T-cell (primary cell): ENCODE data around the gene SLCO1C1. TPM values are rescaled to one million over a fixed set of nuclear protein-coding genes. Genes with fewer than 3 reads are reported as not detected.
"Not testable (repeated sequence)": the region's sequence is repeated elsewhere in the genome, so short reads cannot be mapped to it uniquely, and the experiment has no call there.

Source experiments
- ATAC-seq, 4 experiments: fragments of 200-7000 bp in 3 of 4; fragments of 150-1000 bp in 1 of 4; cut with Tn5 transposase; replicated peaks in 1 of 4; 1 replicate in 3 of 4; 2 replicates in 1 of 4; pipeline ENCODE4 v1.10.0; 2021; ENCODE audit warnings: moderate library complexity in 3 of 4, mild to moderate bottlenecking in 2 of 4, moderate number of reproducible peaks in 1 of 4
- CTCF ChIA-PET, 2 donors: fragments of 300-600 bp; sonication (Branson Sonifier 250); formaldehyde crosslinking; loops; one replicate each; lab custom pipeline; 2022; ENCODE audit warnings: antibody characterized with exemption in 2 of 2; lab: Charles Lee
- POLR2A ChIA-PET, 2 donors: fragments of 300-600 bp; sonication (Branson Sonifier 250); formaldehyde crosslinking; loops; one replicate each; lab custom pipeline; 2022; ENCODE audit warnings: antibody characterized with exemption in 2 of 2; lab: Charles Lee
- DNase-seq, 35 experiments: peaks; one replicate each; pipeline versions ENCODE4 v3.0.0 to v3.0.0-alpha.2; 2013 to 2023
- H3K27ac ChIP-seq: one replicate; pipeline ENCODE4 v1.5.1; 2013; ENCODE audit warnings: low read length
- H3K27me3 ChIP-seq, 2 experiments: replicated peaks in 1 of 2; 1 replicate in 1 of 2; 2 replicates in 1 of 2; pipeline versions ENCODE4 v1.6.1 to v1.7.0; 2013; ENCODE audit warnings: low read length in 1 of 2, mixed read lengths in 1 of 2; ENCODE audit not compliant: control insufficient read depth in 2 of 2, insufficient read depth in 2 of 2; ENCODE audit errors: extremely low read depth in 1 of 2
- H3K36me3 ChIP-seq, 2 donors: 1 replicate in 1 of 2; 2 replicates in 1 of 2; pipeline versions ENCODE4 v1.6.1 to v1.7.0; 2013; ENCODE audit warnings: low read length in 1 of 2; ENCODE audit not compliant: control insufficient read depth in 2 of 2, insufficient read depth in 1 of 2; ENCODE audit errors: extremely low read depth in 1 of 2
- H3K4me1 ChIP-seq, 2 experiments: 1 replicate in 1 of 2; 2 replicates in 1 of 2; pipeline versions ENCODE4 v1.6.1 to v1.7.0; 2013; ENCODE audit warnings: low read length in 2 of 2, mixed read lengths in 1 of 2; ENCODE audit not compliant: insufficient read depth in 2 of 2, control insufficient read depth in 1 of 2; ENCODE audit errors: extremely low read depth in 1 of 2
- H3K4me3 ChIP-seq, 2 donors: 1 replicate in 1 of 2; 2 replicates in 1 of 2; pipeline versions ENCODE4 v1.5.1 to v1.7.0; 2013; ENCODE audit warnings: mild to moderate bottlenecking in 2 of 2, low read length in 1 of 2, moderate library complexity in 1 of 2; ENCODE audit not compliant: control insufficient read depth in 1 of 2; ENCODE audit errors: extremely low read depth in 1 of 2
- H3K9me3 ChIP-seq: 2 replicates; pipeline ENCODE4 v1.7.0; 2013
- H3K27ac Mint-ChIP-seq, 2 donors: one replicate each; pipeline ENCODE4 v1.8.0; 2020 to 2021; ENCODE audit warnings: mild to moderate bottlenecking in 2 of 2, mixed read lengths in 2 of 2
- H3K27me3 Mint-ChIP-seq, 2 donors: one replicate each; pipeline ENCODE4 v1.8.0; 2021 to 2022; ENCODE audit warnings: mixed read lengths in 2 of 2
- H3K36me3 Mint-ChIP-seq: one replicate; pipeline ENCODE4 v1.8.0; 2021; ENCODE audit warnings: mixed read lengths
- H3K4me1 Mint-ChIP-seq, 3 donors: one replicate each; pipeline ENCODE4 v1.8.0; 2020 to 2022; ENCODE audit warnings: mixed read lengths in 3 of 3, mild to moderate bottlenecking in 1 of 3
- H3K4me3 Mint-ChIP-seq, 3 donors: one replicate each; pipeline ENCODE4 v1.8.0; 2020 to 2022; ENCODE audit warnings: mild to moderate bottlenecking in 3 of 3, mixed read lengths in 3 of 3, moderate library complexity in 3 of 3
- H3K9me3 Mint-ChIP-seq, 3 donors: one replicate each; pipeline ENCODE4 v1.8.0; 2020 to 2022; ENCODE audit warnings: mixed read lengths in 3 of 3
- WGBS: methylation state at CpG from one replicate; pipeline ENCODE4 v1.1.5; 2013; ENCODE audit warnings: missing lambda C conversion rate; ENCODE audit not compliant: insufficient coverage; 5-methylcytosine and 5-hydroxymethylcytosine counted together
- total RNA-seq, 35 experiments: library from RNA in 6 of 35; stranded (reverse) in 6 of 35; fragments of 120-200 nt in 1 of 35; gene quantifications; one replicate each; pipeline versions ENCODE4 v1.2.1 to v1.2.4 and lab custom pipeline; 2013 to 2026

Gene SLCO1C1
- total RNA-seq, 5 donors from 2014 or later (not counting 1 experiment from before 2014, with no cell fraction given), result not detected

GRCh38 chr12:20778969-20779368, 83.8 kb downstream of the SLCO1C1 start:
- H3K4me1 ChIP-seq, result no peaks in the 10 kb centered on the region
- no peak overlapping the region for H3K4me3 ChIP-seq
- no CpG with 5 or more reads among the region's 2 CpGs for WGBS
- POLR2A ChIA-PET, result no interaction called here
- no peaks in the 10 kb centered on the region for H3K36me3 ChIP-seq
- no peaks in the 10 kb centered on the region for H3K27me3 Mint-ChIP-seq
- H3K27me3 ChIP-seq, result no peaks in the 10 kb centered on the region
- no peak overlapping the region for H3K27ac Mint-ChIP-seq
- CTCF ChIA-PET, result no interaction called here
- H3K4me3 Mint-ChIP-seq, result no peak overlapping the region
- no peak for ATAC-seq
- no peaks in the 10 kb centered on the region for H3K4me1 Mint-ChIP-seq
- no peak for DNase-seq
- no peak overlapping the region for H3K27ac ChIP-seq
- no peaks in the 10 kb centered on the region for H3K36me3 Mint-ChIP-seq
- peaks cover 5 to 22% (median 14%) of the 10 kb centered on the region in 3 donors for H3K9me3 Mint-ChIP-seq
- H3K9me3 ChIP-seq, result no peaks in the 10 kb centered on the region

DNA sequence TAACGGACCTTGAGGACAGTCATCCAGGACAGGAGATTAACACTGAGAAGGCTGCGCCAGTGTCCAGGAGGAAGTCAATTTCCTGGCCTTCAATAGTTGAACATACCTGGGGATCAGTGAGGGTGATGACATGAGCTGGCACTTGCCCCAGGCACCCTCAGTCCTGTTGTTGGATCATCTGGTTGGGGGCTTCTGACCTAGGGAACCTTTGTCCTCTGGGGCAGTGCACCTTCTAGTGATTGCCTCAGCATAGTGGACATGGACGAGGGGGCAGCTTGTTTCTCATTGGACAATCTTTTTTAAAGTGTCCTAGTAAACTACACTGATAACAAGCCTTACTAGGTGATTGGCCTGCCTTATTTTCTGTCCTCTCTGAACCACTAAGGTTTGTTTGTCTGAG, 84.8 kb downstream of the SLCO1C1 start:
- H3K36me3 Mint-ChIP-seq, H3K27me3 ChIP-seq, H3K4me3 ChIP-seq, DNase-seq, H3K27ac Mint-ChIP-seq, POLR2A ChIA-PET, H3K27ac ChIP-seq, ATAC-seq, H3K4me1 ChIP-seq, H3K27me3 Mint-ChIP-seq, H3K4me1 Mint-ChIP-seq, H3K9me3 ChIP-seq, H3K4me3 Mint-ChIP-seq, H3K36me3 ChIP-seq, CTCF ChIA-PET: not testable (repeated sequence)
- no CpG with 5 or more reads among the region's 3 CpGs for WGBS
- peaks cover 10 to 28% (median 17%) of the 10 kb centered on the region in 3 donors for H3K9me3 Mint-ChIP-seq

- H3K27me3 Mint-ChIP-seq, H3K9me3 ChIP-seq, H3K27me3 ChIP-seq, H3K4me1 Mint-ChIP-seq, H3K4me3 Mint-ChIP-seq, H3K4me1 ChIP-seq, H3K36me3 ChIP-seq, DNase-seq, H3K27ac Mint-ChIP-seq, H3K4me3 ChIP-seq, H3K36me3 Mint-ChIP-seq, H3K27ac ChIP-seq, POLR2A ChIA-PET, ATAC-seq, CTCF ChIA-PET: not testable (repeated sequence)
- peaks cover 15 to 26% (median 16%) of the 10 kb centered on the region in 3 donors for H3K9me3 Mint-ChIP-seq
- 95% methylated on average over 10 of the region's 13 CpGs for WGBS
Measured at GRCh38 chr12:20783796-20784357, 88.7 kb downstream of the SLCO1C1 start.

DNA sequence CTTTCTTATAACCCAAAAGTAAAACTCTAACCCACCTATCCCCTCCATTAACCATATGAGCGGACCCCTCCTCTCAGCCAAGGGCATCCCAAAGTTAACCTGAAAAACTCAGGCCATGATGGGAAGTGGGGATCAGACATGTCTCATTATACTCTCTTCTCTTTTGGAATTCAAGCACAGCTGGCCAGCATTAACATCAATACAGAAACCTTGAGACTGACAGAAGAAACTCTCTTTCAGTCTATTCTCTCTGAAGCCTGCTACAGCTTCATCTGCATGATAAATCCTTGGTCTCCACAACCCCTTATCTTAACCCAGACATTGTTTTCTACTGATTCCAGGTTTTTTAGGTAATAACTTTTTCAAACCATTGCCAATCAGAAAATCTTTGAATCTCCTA, 97.8 kb downstream of the SLCO1C1 start:
- 100% methylated on average over 1 of the region's 1 CpG for WGBS

DNA sequence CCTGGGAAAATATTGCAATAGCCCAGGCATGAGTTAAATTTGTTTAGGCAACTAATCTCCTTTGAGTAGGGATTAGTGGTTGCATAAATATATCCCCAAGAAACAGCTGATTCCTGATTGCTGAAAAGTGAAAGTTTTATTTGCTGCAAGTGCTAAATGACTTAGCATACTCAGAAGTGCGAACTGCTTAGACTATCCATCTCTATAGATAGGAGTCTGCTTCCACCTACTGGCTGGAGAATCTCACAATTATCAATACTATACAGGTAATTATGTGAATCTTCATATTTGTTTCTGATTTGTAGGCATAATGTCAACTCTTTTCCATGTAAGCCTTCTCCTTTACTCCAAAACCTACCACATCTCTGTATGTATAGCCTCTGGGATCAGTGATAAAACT, 103.4 kb downstream of the SLCO1C1 start:
- no peaks in the 10 kb centered on the region for H3K27me3 Mint-ChIP-seq
- DNase-seq (no peak), ATAC-seq (no peak)
- ChIA-PET CTCF (no interaction called here), POLR2A (no interaction called here)
- no peaks in the 10 kb centered on the region for H3K9me3 ChIP-seq
- no peak overlapping the region for H3K4me3 Mint-ChIP-seq
- no peak overlapping the region for H3K27ac Mint-ChIP-seq
- H3K4me1 ChIP-seq, result no peaks in the 10 kb centered on the region
- H3K27ac ChIP-seq, result no peak overlapping the region
- no peak overlapping the region for H3K4me3 ChIP-seq
- peaks cover 0 to 4% (median 0%) of the 10 kb centered on the region in 3 donors for H3K9me3 Mint-ChIP-seq
- no peaks in the 10 kb centered on the region for H3K27me3 ChIP-seq
- no peaks in the 10 kb centered on the region for H3K36me3 ChIP-seq
- no CpG with 5 or more reads among the region's 1 CpG for WGBS
- no peaks in the 10 kb centered on the region for H3K4me1 Mint-ChIP-seq
- H3K36me3 Mint-ChIP-seq, result no peaks in the 10 kb centered on the region

More for the DNA sequence above, 97.8 kb downstream of the SLCO1C1 start:
- no peaks in the 10 kb centered on the region for H3K4me1 Mint-ChIP-seq
- Histone ChIP-seq H3K27me3 (no peaks in the 10 kb centered on the region), H3K36me3 (no peaks in the 10 kb centered on the region), H3K27ac (no peak overlapping the region), H3K4me3 (no peak overlapping the region), H3K4me1 (no peaks in the 10 kb centered on the region), H3K9me3 (no peaks in the 10 kb centered on the region)
- ATAC-seq (no peak), DNase-seq (no peak)
- POLR2A ChIA-PET, result no interaction called here
- H3K9me3 Mint-ChIP-seq, result peaks cover 2 to 6% (median 3%) of the 10 kb centered on the region in 3 donors
- H3K4me3 Mint-ChIP-seq, result no peak overlapping the region
- CTCF ChIA-PET, result no interaction called here
- no peaks in the 10 kb centered on the region for H3K27me3 Mint-ChIP-seq
- H3K27ac Mint-ChIP-seq, result no peak overlapping the region
- H3K36me3 Mint-ChIP-seq, result no peaks in the 10 kb centered on the region

GRCh38 chr12:20800160-20800559, 105.0 kb downstream of the SLCO1C1 start:
- Mint-ChIP-seq H3K36me3 (no peaks in the 10 kb centered on the region), H3K27ac (no peak overlapping the region)
- no peak for ATAC-seq

GRCh38 chr12:20801035-20801434, 105.9 kb downstream of the SLCO1C1 start:
- no peaks in the 10 kb centered on the region for H3K9me3 ChIP-seq
- no peaks in the 10 kb centered on the region for H3K4me1 Mint-ChIP-seq
- H3K27ac Mint-ChIP-seq, result no peak overlapping the region
- H3K36me3 Mint-ChIP-seq, result no peaks in the 10 kb centered on the region
- ChIA-PET CTCF (no interaction called here), POLR2A (no interaction called here)
- H3K4me1 ChIP-seq, result no peaks in the 10 kb centered on the region
- H3K9me3 Mint-ChIP-seq, result no peaks in the 10 kb centered on the region
- ATAC-seq, result no peak
- no peak overlapping the region for H3K27ac ChIP-seq
- no peaks in the 10 kb centered on the region for H3K36me3 ChIP-seq
- no peak overlapping the region for H3K4me3 ChIP-seq
- DNase-seq, result no peak
- no peaks in the 10 kb centered on the region for H3K27me3 Mint-ChIP-seq
- no peaks in the 10 kb centered on the region for H3K27me3 ChIP-seq
- no peak overlapping the region for H3K4me3 Mint-ChIP-seq

More at GRCh38 chr12:20800160-20800559, 105.0 kb downstream of the SLCO1C1 start:
- ChIA-PET POLR2A (no interaction called here), CTCF (no interaction called here)
- H3K4me3 Mint-ChIP-seq, result no peak overlapping the region
- H3K4me1 ChIP-seq, result no peaks in the 10 kb centered on the region
- no peak overlapping the region for H3K4me3 ChIP-seq
- no peak for DNase-seq
- no peaks in the 10 kb centered on the region for H3K36me3 ChIP-seq
- H3K4me1 Mint-ChIP-seq, result no peaks in the 10 kb centered on the region
- H3K27me3 ChIP-seq, result no peaks in the 10 kb centered on the region
- no peaks in the 10 kb centered on the region for H3K9me3 Mint-ChIP-seq
- no peaks in the 10 kb centered on the region for H3K9me3 ChIP-seq
- no peaks in the 10 kb centered on the region for H3K27me3 Mint-ChIP-seq
- H3K27ac ChIP-seq, result no peak overlapping the region
- no CpG with 5 or more reads among the region's 1 CpG for WGBS
